HCEC 1CT (cell line): ENCODE data around the gene DGKD.

ENCODE experiments used
- DNase-seq: peaks from one replicate; pipeline ENCODE4 v3.0.0-alpha.2; 2017

The DGKD gene

DNA sequence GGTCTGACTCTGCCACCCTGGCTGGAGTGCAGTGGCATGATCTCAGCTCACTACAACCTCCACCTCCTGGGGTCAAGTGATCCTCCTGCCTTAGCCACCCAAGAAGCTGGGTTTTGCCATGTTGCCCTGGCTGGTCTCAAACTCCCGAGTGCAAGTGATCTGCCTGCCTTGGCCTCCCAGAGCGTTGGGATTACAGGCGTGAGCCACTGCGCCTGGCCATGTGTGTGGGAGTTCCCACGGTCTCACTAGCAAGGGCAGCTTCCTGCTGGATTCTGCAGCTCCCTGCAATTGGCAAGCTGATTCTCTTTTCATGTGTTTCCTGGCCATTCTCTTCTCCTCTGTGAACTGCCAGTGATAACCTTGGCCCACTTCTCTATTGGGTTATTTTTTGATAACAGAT, 128.3 kb downstream of the DGKD start:
- DNase-seq = no peak

DNA sequence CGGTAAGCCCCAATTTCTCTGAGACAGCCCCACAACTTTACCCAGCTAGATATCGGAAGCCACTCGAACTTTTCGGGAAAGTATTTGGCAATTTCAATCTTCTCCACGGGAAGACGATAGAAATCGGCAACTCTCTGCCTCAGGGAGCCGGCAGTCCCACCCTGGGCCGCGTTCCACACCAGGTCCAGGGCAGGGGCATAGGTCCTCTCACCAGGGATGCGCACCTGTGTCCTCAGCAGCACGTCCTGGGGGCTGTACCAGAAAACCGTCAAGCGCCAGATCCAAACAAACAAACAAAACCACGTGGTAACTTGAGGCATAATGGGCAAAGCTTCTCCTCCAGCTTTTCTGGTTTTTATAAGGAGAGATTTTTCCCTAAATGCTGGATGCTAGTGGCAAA, 131.4 kb downstream of the DGKD start:
- DNase-seq = no peak

- no peak for DNase-seq
Measured at GRCh38 chr2:233486357-233486756, 132.1 kb downstream of the DGKD start.

DNA sequence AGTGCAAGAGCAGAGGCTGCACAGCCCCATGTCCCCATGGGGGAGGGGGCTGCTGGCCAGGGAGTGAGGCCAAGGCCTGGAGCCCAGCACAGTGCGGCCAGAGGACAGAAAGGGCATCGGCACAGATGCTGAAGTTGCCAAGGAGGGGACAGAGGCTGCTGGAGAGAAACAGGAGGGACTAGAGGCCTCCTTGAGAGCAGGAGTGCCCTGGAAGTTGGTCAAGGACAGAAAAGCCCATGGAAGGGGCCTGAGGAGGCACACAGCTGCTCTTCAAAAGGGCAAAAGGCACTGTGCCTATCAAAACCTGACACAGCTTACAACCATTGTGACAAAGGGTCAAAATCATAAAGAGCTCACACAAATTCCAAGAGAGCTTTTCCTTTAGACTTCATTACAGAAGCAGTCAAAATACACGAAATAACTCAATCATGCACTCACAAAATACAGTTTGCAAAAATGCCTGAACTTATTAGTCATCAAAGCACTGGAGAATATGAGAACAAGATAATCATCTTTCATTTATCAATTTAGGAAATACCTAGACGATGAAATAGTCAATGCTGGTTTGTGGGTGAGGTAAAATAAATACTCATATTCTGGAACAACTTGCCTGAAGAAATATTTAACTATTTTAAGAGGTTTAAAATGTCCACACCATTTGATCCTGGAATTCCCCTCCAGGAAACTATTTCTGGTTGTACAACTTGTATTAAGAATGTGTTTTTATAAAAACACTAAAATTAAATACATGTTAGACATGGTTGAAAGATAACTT, 132.7 kb downstream of the DGKD start:
- DNase-seq = peak; percentile 85

DNA sequence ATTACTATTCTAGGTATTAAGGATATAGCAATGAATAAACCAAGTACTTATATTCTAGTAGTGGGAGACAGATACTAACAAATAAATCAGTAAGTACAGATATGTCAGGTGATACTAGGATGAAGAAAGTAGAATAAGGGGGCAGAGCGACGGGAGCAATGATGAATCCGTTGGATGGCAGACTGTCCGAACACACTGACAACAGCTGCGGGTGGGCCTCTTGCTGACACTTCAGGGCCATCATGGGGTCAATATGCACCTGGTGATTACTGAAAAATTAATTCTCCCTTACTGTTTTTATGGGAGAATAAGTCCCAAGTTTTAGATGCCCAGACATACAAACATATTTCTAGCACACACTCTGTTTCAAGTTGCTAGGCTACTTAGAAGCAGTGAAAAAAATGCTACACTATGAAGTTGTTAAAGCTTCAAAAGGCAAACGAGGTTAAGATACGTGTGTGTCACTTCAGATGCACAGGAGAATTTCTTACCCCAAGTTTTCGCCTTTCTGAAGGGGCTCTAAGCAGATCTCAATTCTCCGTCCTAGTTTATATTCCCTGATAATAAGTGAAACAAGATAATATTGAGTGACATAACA, 133.6 kb downstream of the DGKD start:
- DNase-seq = no peak

GRCh38 chr2:233489143-233489542, 134.8 kb downstream of the DGKD start:
- DNase-seq = no peak

DNA sequence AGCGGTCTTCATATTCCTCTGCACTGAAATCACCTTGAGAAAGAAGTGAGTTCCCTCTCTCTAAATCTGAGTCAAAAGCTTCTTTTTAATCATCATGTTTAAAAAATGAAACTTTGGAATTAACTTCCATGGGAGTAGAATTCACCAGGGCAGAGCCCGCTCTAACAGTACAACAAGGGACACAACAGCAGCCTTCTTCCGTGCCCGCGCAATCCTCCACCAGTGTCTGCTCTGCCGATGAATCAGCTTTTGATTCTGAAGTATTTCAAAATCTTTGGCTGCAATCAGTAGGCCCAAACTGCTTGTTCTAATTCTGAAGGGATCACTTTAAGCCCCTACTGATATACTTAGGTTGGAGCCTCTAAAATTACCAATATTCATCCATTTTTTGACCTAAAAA, 135.4 kb downstream of the DGKD start:
- DNase-seq = peak; percentile 13

- DNase-seq = no peak
Measured at GRCh38 chr2:233490831-233491230, 136.5 kb downstream of the DGKD start.

DNA sequence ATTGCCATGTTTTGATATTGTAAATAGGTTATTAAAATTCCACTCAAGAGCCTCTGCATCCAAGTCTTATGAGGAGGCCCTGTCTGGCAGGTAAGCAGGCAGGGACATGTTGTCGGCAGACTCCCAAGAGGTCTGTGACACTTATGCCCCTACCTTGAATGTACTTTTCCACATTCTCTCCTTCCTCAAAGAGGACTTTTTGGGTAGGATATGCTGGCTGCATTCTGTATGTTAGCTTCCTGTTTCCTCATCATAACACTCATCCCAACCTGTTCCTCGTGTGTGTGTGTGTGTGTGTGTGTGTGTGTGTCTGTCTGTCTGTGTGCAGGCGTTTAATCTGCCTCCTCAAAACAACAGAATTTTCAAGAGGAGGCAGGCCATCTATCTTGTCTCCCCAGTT, 137.0 kb downstream of the DGKD start:
- DNase-seq = no peak

GRCh38 chr2:233492078-233492477, 137.8 kb downstream of the DGKD start:
- DNase-seq = no peak

DNA sequence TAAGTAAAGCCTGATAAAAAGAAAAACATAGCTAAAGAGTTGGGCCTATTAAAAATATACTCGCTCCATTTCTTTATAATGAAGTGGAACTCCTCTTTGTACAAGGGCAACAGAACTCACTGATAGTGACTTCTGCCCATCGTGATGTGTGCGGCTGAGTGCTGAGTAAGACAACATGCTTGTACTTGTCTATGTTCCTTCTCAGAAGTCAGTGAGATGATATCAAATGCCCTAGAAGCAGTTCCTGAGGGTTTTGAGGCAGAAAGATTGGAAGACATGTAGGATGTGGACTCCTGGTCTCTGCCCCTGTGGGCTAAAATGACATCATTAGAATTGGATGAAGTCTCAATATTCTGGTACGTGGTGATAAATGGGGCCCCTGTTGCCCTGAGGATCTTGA, 138.5 kb downstream of the DGKD start:
- no peak for DNase-seq

DNA sequence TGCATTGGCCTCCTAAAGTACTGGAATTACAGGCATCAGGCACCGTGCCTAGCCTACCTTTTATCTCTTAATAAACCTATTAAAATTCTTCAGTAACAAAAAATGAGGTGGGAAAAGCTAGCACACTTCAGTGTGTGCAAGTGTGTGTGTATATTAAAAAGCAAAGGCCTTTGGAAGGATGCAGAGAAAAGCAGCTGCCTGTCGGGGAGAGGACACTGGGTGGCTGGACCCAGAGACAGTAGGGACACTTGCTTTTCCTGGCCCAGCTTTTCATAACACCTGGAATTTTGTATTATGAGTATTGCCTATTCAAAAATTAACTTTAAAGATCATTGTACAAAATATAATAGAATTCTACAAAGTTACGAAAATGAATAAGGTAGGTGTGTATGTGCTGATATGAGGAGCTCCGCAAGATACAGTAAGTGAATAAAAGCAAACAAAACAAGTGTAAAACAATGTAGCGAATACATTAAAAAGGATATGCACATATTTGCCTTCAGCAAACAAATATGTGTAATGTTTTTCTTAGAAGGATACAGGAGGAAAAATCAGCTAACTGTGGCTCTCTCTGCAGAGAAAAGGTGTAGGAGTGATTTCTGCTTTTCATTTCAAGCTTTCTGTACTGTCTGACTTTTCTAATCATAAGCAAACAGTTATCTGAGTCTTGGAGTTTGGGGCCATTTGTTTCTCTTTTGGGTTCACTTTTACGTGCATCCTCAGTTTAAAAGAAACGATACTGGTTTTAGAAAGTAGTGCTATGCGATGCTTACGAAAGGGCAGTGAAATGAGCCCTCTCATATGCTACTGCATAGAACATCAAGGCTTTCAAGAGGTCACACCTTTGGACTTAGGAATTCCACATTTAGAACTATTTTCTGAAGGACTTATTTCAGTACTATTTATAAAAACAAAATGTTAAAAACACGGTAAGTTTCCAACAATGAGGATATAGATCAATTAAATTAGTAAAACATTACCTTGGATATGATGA, 141.5 kb downstream of the DGKD start:
- no peak for DNase-seq

DNA sequence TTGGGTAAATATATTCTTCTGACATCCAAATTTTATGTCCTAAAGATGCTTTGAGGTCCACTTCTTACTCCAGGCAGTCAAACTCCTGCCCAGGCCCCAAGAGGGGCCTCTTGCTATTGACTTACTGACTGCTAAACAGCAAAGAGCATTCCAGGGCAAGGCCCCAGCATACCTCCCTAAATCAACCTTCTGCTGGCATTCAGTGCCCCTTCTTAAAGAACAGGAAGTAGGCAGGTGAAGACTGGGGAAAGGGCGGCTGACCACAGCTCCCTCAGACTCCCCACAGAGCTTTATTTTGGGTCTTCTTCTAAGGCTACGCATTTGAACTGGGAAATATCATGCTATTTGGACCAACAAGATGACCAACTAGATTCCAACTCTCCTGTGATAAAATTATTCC, 143.4 kb downstream of the DGKD start:
- no peak for DNase-seq

- DNase-seq = no peak
Measured at GRCh38 chr2:233498126-233498525, 143.8 kb downstream of the DGKD start.

DNA sequence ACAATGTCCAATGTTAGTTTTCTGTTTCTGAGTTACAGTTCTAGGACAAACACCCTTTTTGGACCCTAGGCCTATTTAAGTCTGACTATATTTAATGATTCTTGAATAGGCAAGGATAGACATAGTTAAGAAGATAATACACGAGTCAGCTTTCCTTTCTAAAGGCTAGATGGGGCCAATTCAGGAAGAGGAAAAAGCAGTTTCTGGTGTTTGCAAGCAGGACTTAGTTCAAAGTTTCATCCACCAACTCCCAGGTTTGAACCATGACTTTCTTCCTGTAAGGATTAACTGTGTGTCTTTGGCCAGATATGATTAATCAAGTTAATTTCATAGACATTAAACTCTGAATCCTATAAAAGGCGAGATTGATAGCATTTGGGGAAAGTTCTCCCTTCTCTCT, 145.6 kb downstream of the DGKD start:
- no peak for DNase-seq

DNA sequence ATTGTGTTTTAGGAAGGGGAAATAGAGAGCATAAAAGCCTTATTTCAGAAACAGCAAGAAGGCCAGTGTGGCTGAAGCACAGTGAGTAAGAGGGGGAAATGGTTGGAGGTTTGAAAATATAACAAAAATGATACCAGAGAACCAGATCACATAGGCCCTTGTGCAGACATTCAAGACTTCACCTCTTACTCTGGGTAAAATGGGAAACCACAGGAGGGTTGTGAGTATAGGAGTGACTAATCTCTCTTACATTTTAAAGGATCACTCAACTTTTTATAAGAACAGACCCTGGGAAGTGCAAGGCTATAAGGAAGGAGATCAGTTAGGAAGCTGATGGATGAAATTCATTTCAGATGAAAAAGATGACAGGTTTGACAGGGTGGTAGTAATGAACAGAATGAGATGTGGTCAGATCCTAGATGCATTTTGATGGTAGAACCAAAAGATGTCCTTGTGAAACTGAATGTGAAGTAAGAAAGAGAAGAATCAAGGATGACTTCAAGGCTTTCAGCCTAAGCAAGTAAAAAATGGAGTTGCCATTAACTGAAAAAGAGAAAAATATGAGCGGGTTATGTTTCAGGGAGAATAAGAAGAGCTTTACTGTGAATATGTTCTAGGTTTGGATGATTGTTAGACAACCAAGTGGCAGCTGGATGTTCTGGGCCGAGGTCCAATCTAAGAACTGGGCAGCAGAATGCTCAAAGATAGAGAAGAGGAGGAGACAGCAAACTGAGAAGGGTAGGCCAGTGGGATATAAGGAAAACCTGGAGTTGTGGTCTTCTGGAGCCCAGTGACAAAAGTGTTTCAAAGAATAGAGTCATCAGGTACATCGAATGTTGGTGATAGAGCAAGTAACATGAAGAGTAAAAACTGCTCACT, 147.1 kb downstream of the DGKD start:
- DNase-seq = peak; percentile 46

DNA sequence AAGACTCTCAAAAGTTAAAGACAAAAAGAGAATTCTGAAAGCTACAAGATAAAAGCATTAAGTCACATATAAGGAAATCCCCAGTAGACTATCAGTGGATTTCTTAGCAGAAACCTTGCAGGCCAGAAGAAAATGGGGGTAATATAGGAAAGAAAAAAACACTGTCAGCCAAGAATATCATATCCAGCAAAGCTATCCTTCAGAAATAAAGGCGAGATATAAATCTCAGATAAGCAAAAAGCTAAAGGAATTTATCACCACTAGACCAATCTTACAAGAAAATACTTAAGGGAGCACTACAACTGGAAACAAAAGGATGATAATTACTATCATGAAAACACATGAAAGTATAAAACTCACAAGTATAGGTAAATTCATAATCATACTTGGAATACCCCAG, 149.2 kb downstream of the DGKD start:
- DNase-seq = no peak

DNA sequence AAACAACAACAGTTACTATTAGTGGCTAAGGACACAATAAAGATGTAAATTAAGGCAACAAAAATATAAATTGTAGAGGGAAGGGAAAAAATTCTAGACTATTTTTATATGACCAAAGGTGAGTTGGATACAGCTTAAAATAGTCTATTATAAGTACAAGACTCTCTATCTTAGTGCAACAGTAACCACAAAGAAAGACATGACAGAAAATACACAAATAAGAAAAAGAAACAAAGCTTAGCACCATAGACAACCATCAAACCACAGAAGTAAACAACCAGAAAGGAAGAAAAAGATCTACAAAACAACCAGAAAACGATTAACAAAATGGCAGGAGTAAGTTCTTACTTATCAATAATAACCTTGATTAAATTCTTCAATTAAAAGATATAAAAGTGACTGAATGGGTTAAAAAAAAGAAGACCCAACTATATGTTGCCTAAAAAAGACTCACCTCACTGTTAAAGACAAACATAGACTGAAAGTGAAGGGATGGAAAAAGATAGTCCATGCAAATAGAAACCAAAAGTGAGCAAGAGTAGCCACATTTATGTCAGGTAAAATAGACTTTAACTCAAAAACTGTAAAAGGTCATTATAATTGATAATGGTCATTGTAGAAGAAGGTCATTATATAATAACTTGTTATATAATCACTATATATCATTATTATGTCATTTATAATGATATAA, 149.8 kb downstream of the DGKD start:
- DNase-seq = no peak

DNA sequence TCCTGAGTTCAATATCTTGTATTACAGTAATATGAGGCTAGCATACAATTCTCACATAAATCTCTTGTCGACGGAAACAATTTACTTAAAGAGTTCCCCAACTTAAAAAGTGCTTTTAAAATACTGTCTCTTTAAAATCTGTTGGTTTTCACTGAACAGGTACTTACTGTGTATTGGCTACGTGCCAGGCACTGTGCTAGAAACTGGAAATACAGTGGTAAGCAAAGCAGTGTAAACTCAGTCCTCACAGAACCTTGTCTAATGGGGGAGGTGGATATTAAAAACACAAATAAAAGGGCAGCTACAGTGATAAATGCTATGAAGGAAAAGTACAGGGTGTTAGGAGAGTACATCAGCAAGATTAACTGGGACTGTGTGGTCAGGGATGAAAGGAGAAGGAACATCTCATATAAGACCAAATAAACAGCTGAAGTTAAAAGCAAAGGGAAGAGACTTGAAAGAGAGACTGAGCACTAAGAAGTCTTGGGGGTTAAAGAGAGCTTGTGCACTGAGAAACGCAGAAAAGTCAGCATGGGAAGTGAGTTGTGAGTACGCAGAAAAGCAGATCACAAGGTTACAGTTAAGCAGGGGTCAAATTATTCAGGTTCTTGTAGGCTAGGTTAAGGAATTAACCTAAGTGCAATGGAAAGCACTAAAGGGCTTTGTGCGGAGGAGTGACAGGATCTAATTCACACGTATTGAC, 159.8 kb downstream of the DGKD start:
- DNase-seq = no peak

GRCh38 chr2:233519787-233520611, 165.7 kb downstream of the DGKD start:
- no peak for DNase-seq
